RWPE2 (cell line): ENCODE results near the gene DNAJB2.
"Not testable (repeated sequence)": the region's sequence is repeated elsewhere in the genome, so short reads cannot be mapped to it uniquely, and the experiment has no call there.

Experiments
- ATAC-seq: fragments of 200-7000 bp; cut with Tn5 transposase; 3 replicates; pipeline ENCODE4 v1.9.1; 2021; ENCODE audit warnings: low read depth
- DNase-seq: peaks from one replicate; pipeline ENCODE4 v3.0.0-alpha.2; 2020; ENCODE audit warnings: low spot score
- H3K27ac ChIP-seq: fragments of 450-650 bp; 2 replicates; pipeline ENCODE4 v1.5.1; 2017; ENCODE audit warnings: mild to moderate bottlenecking; ENCODE audit not compliant: poor library complexity, severe bottlenecking
- H3K27me3 ChIP-seq: fragments of 250-450 bp; sonication (Bioruptor Pico); 2 replicates; pipeline ENCODE4 v1.5.1; 2021; ENCODE audit warnings: mild to moderate bottlenecking, moderate library complexity; ENCODE audit not compliant: insufficient read depth, poor library complexity, severe bottlenecking
- H3K36me3 ChIP-seq: fragments of 250-450 bp; sonication (Bioruptor Pico); 2 replicates; pipeline ENCODE4 v1.5.1; 2020; ENCODE audit warnings: low read depth, mild to moderate bottlenecking, moderate library complexity
- H3K4me1 ChIP-seq: fragments of 250-450 bp; sonication (Bioruptor Pico); 2 replicates; pipeline ENCODE4 v1.5.1; 2021; ENCODE audit warnings: mild to moderate bottlenecking, moderate library complexity; ENCODE audit not compliant: insufficient read depth, poor library complexity, severe bottlenecking
- H3K4me3 ChIP-seq: fragments of 250-450 bp; sonication (Bioruptor Pico); 2 replicates; pipeline ENCODE4 v1.5.1; 2021; ENCODE audit warnings: mild to moderate bottlenecking, moderate library complexity; ENCODE audit not compliant: severe bottlenecking
- H3K9me3 ChIP-seq: fragments of 250-450 bp; sonication (Bioruptor Pico); 2 replicates; pipeline ENCODE4 v1.5.1; 2021; ENCODE audit warnings: mild to moderate bottlenecking, moderate library complexity; ENCODE audit not compliant: severe bottlenecking
- CTCF ChIP-seq: fragments of 450-650 bp; IDR thresholded peaks from one replicate; pipeline ENCODE4 v1.5.1; 2017; ENCODE audit warnings: mild to moderate bottlenecking, moderate library complexity; ENCODE audit not compliant: poor library complexity, severe bottlenecking

The DNAJB2 gene

GRCh38 chr2:219254590-219255201 is 24.5 kb upstream of the DNAJB2 start:
- ATAC-seq (no peak), DNase-seq (no peak)
- H3K27me3 ChIP-seq: no peaks in the 10 kb centered on the region
- no peaks in the 10 kb centered on the region for H3K9me3 ChIP-seq
- TF ChIP-seq CTCF: no peak
- peaks cover 25% of the 10 kb centered on the region for H3K36me3 ChIP-seq
- peak overlapping the region; percentile 67 for H3K4me3 ChIP-seq
- no peak overlapping the region for H3K27ac ChIP-seq
- peaks cover 27% of the 10 kb centered on the region for H3K4me1 ChIP-seq

- DNase-seq, ATAC-seq, H3K27me3 ChIP-seq, H3K36me3 ChIP-seq, H3K9me3 ChIP-seq, H3K27ac ChIP-seq, H3K4me3 ChIP-seq, H3K4me1 ChIP-seq: not testable (repeated sequence)
Measured at GRCh38 chr2:219258942-219259341, 20.2 kb upstream of the DNAJB2 start.

- no peaks in the 10 kb centered on the region for H3K4me1 ChIP-seq
- no peaks in the 10 kb centered on the region for H3K27me3 ChIP-seq
- no peak overlapping the region for H3K27ac ChIP-seq
- no peak for TF ChIP-seq CTCF
- no peak overlapping the region for H3K4me3 ChIP-seq
- DNase-seq (no peak), ATAC-seq (no peak)
- no peaks in the 10 kb centered on the region for H3K36me3 ChIP-seq
- no peaks in the 10 kb centered on the region for H3K9me3 ChIP-seq
Measured at GRCh38 chr2:219261024-219261855, 17.9 kb upstream of the DNAJB2 start.

GRCh38 chr2:219266232-219266631 is 12.9 kb upstream of the DNAJB2 start:
- Histone ChIP-seq H3K9me3 (no peaks in the 10 kb centered on the region), H3K27me3 (no peaks in the 10 kb centered on the region), H3K4me1 (peaks cover 11% of the 10 kb centered on the region), H3K36me3 (no peaks in the 10 kb centered on the region), H3K4me3 (no peak overlapping the region), H3K27ac (no peak overlapping the region)
- DNase-seq (no peak), ATAC-seq (no peak)
- no peak for TF ChIP-seq CTCF

GRCh38 chr2:219266886-219267285 is 12.3 kb upstream of the DNAJB2 start:
- no peak for TF ChIP-seq CTCF
- no peak for ATAC-seq

More at GRCh38 chr2:219266886-219267285, 12.3 kb upstream of the DNAJB2 start:
- H3K27me3 ChIP-seq: no peaks in the 10 kb centered on the region
- H3K4me1 ChIP-seq: peaks cover 11% of the 10 kb centered on the region
- no peaks in the 10 kb centered on the region for H3K36me3 ChIP-seq
- no peaks in the 10 kb centered on the region for H3K9me3 ChIP-seq
- H3K4me3 ChIP-seq: no peak overlapping the region
- no peak for DNase-seq
- no peak overlapping the region for H3K27ac ChIP-seq
